Epithelial cell of proximal tubule (primary cell): ENCODE measurements around the gene INPP5A. TPM values are rescaled to one million over a fixed set of nuclear protein-coding genes. Genes with fewer than 3 reads are reported as not detected.

Experiments used
- DNase-seq: peaks from one replicate; pipeline ENCODE4 v3.0.0-alpha.2; 2011; ENCODE audit warnings: low read depth
- H3K4me3 ChIP-seq: 2 replicates; pipeline ENCODE4 v1.5.1; 2011; ENCODE audit warnings: low read depth, mild to moderate bottlenecking, low read length
- CTCF ChIP-seq: conservative IDR thresholded peaks from 2 replicates; pipeline ENCODE4 v1.5.1; 2012; ENCODE audit warnings: low read depth, mild to moderate bottlenecking, low read length
- total RNA-seq: library from RNA; depleted of rRNA; stranded (reverse); fragments of >200 nt; gene quantifications from 2 replicates; pipeline ENCODE4 v1.2.3, GENCODE V29; 2015

Gene INPP5A
- total RNA-seq, 1 donor from 2014 or later = 30.4 TPM

GRCh38 chr10:132752378-132752777 lies 214.8 kb downstream of the INPP5A start:
- TF ChIP-seq CTCF = no peak
- H3K4me3 ChIP-seq = no peak overlapping the region
- no peak for DNase-seq

GRCh38 chr10:132752961-132753360 lies 215.4 kb downstream of the INPP5A start:
- TF ChIP-seq CTCF = no peak
- DNase-seq = no peak
- no peak overlapping the region for H3K4me3 ChIP-seq

DNA sequence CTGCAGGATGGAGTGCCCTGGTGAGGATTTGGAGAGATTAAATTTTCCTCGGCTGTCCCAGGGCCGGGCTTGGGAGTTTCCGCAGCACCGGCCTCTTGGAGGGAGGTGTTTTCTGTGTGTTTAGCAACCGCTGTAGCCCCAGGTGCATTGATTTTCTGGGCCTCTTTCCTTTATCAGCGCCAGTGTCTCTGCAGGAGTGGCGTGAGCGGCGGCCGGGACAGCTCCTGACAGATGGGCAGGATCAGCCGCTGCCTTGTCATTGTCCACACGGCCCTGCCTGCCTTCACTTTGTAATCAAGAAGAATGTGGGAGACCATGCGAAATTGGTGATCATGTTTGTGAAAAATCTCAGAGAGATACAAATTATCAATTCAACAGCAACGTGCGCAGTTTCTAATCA lies 216.0 kb downstream of the INPP5A start:
- no peak overlapping the region for H3K4me3 ChIP-seq
- no peak for TF ChIP-seq CTCF
- no peak for DNase-seq

DNA sequence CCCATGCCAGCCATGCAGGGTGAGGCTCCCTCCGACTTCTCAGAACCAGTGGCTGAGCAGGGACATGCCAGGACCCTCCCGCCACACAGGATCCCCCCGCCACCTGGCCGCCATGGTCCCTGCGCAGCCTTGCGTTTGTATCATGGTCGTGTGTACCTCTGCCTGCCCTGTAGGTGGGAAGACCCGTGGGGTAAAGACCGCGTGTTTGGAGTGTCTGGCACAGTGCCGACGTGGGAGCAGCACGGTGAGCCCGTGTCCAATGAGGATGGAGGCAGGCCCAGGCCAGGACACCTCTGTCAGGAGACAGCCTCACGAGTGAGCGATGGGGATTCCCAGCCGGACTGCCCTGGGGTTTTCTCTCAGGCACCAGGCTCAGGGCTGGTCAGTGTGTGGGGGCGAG lies 216.5 kb downstream of the INPP5A start:
- no peak for TF ChIP-seq CTCF
- no peak overlapping the region for H3K4me3 ChIP-seq
- no peak for DNase-seq

- DNase-seq = no peak
- TF ChIP-seq CTCF = no peak
- H3K4me3 ChIP-seq = no peak overlapping the region
These were observed 217.7 kb downstream of the INPP5A start for GRCh38 chr10:132755166-132755711.

DNA sequence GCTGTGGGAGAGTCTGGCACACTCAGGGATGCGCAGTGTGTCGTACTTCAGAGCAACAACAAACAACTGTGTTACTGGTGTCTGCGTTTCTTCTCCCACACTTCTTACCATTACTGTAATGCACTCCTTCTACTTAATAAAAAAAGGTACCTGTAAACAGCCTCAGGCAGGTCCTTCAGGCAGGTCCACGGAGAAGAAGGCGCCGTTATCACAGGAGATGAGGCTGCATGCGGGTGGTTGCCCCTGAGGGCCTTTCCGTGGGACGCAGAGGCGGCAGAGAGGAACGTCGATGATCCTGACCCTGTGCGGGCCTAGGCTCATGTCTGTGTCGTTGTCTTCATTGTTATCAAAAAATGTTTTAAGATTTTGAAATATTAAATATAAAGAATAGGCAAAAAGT lies 219.0 kb downstream of the INPP5A start:
- H3K4me3 ChIP-seq = no peak overlapping the region
- no peak for TF ChIP-seq CTCF
- no peak for DNase-seq

GRCh38 chr10:132757171-132757570 lies 219.6 kb downstream of the INPP5A start:
- no peak for DNase-seq
- no peak for TF ChIP-seq CTCF
- no peak overlapping the region for H3K4me3 ChIP-seq
